Measurements from ENCODE around the gene GARRE1.

- no peak for TF ChIP-seq EP300 (IDR thresholded peaks at IDR 0.05)
- TF ChIP-seq RAD21 (conservative IDR thresholded peaks at IDR 0.05 in 1 of 2, IDR thresholded peaks at IDR 0.05 in 1 of 2), result no peak
Measured at GRCh38 chr19:34224996-34225658, 29.2 kb upstream of the GARRE1 start.

Data from A549 (cell line).